Cardiac septum (tissue), 1 donor: ENCODE data around the gene CFAP99. TPM values are rescaled to one million over a fixed set of nuclear protein-coding genes. Genes with fewer than 3 reads are reported as not detected.

ENCODE experiments used
- DNase-seq: peaks from one replicate; pipeline ENCODE4 v3.0.0-alpha.2; 2020; ENCODE audit warnings: low spot score
- intact Hi-C: fragments of 100-400 bp; cut with DNase I; formaldehyde crosslinking; loops from one replicate; pipeline ENCODE4 v1.14.0; 2022
- total RNA-seq: library from RNA; stranded (reverse); fragmentation: NEBNext Ultra II Directional; extraction: Animal tissue kit (Norgen Biotek cat#: 25700); gene quantifications from one replicate; pipeline ENCODE4 v1.2.1, GENCODE V29; 2021
- donor health status: DM: no; HTN: no; CAD: no.

The CFAP99 gene
- total RNA-seq, 1 donor from 2014 or later = not detected

GRCh38 chr4:2389691-2390090, 29.1 kb upstream of the CFAP99 start:
- intact Hi-C loops = no loop called here
- no peak for DNase-seq

GRCh38 chr4:2390146-2390545, 28.6 kb upstream of the CFAP99 start:
- DNase-seq = no peak
- intact Hi-C loops = no loop called here

- intact Hi-C loops = no loop called here
- DNase-seq = no peak
Observed at GRCh38 chr4:2390784-2391421, 27.9 kb upstream of the CFAP99 start.

GRCh38 chr4:2393353-2394270, 25.1 kb upstream of the CFAP99 start:
- intact Hi-C loops = no loop called here
- DNase-seq = no peak

- DNase-seq = no peak
Observed at GRCh38 chr4:2394528-2394927, 24.2 kb upstream of the CFAP99 start.

GRCh38 chr4:2395038-2395437, 23.7 kb upstream of the CFAP99 start:
- intact Hi-C loops = no loop called here
- no peak for DNase-seq

More at GRCh38 chr4:2394528-2394927, 24.2 kb upstream of the CFAP99 start:
- intact Hi-C loops = no loop called here

GRCh38 chr4:2395584-2395983, 23.2 kb upstream of the CFAP99 start:
- DNase-seq = no peak
- intact Hi-C loops = no loop called here

- no peak for DNase-seq
- intact Hi-C loops = no loop called here
Observed at GRCh38 chr4:2396781-2397368, 21.9 kb upstream of the CFAP99 start.

- intact Hi-C loops = no loop called here
- no peak for DNase-seq
Observed at GRCh38 chr4:2397596-2398379, 21.0 kb upstream of the CFAP99 start.

GRCh38 chr4:2399216-2399615, 19.5 kb upstream of the CFAP99 start:
- intact Hi-C loops = no loop called here
- no peak for DNase-seq

- no peak for DNase-seq
- intact Hi-C loops = no loop called here
Observed at GRCh38 chr4:2399631-2400190, 19.0 kb upstream of the CFAP99 start.

GRCh38 chr4:2400841-2401609, 17.7 kb upstream of the CFAP99 start:
- intact Hi-C loops = no loop called here
- DNase-seq = no peak

- intact Hi-C loops = no loop called here
- DNase-seq = no peak
Observed at GRCh38 chr4:2401610-2401983, 17.2 kb upstream of the CFAP99 start.

- no peak for DNase-seq
- intact Hi-C loops = no loop called here
Observed at GRCh38 chr4:2402048-2402842, 16.5 kb upstream of the CFAP99 start.

GRCh38 chr4:2402941-2403340, 15.8 kb upstream of the CFAP99 start:
- intact Hi-C loops = no loop called here
- DNase-seq = no peak

GRCh38 chr4:2406406-2406805, 12.3 kb upstream of the CFAP99 start:
- intact Hi-C loops = no loop called here
- DNase-seq = no peak

- DNase-seq = no peak
- intact Hi-C loops = no loop called here
Observed at GRCh38 chr4:2406920-2407319, 11.8 kb upstream of the CFAP99 start.

GRCh38 chr4:2407991-2408342, 10.8 kb upstream of the CFAP99 start:
- DNase-seq = no peak
- intact Hi-C loops = no loop called here
